ENCODE measurements around the gene MSH3. TPM values are rescaled to one million over a fixed set of nuclear protein-coding genes. Genes with fewer than 3 reads are reported as not detected.

The MSH3 gene
- total RNA-seq (2021; fragmentation: NEBNext Ultra II Directional; extraction: Animal tissue kit (Norgen Biotek cat#: 25700)), result 20.3 and 22.6 TPM in 2 replicates
- polyA plus RNA-seq (2011; rRNA removed), result 2.5 and 3.6 TPM in 2 replicates
- 5.4 TPM for polyA plus RNA-seq (2011; cell fraction: cytosol; rRNA removed)
- 4.2 TPM for polyA plus RNA-seq (2011; cell fraction: nucleus; rRNA removed)
- 6.6 to 14.0 TPM (median 8.7 TPM) in 4 replicates for polyA plus RNA-seq (2012, experiment 1 of 2)
- 0.54 TPM for polyA plus RNA-seq (2012, experiment 2 of 2)
- polyA plus RNA-seq (2013, experiment 1 of 2), result 12.6 TPM
- 12.7 TPM for polyA plus RNA-seq (2013, experiment 2 of 2)
- 10.6 and 14.9 TPM in 2 replicates for polyA minus RNA-seq (2011; rRNA and poly(A)+ RNA removed)
- 11.1 TPM for polyA minus RNA-seq (2011; cell fraction: cytosol; rRNA and poly(A)+ RNA removed)
- polyA minus RNA-seq (2011; cell fraction: nucleus; rRNA and poly(A)+ RNA removed), result 34.6 TPM
- long read RNA-seq, experiment 1, full-length matches to known transcripts, result 6 of 17 reads
- long read RNA-seq, experiment 1, partial matches to known transcripts, result 6 of 17 reads
- long read RNA-seq, experiment 1, other reads (novel, unspliced or antisense), result 5 of 17 reads
- long read RNA-seq, experiment 2, partial matches to known transcripts, result 1 of 1 reads
- long read RNA-seq, experiment 2, other reads (novel, unspliced or antisense), result 0 of 1 reads

- CTCF ChIA-PET (ENCODE audit: partially characterized antibody), result interaction anchor here (3.2 to 3.3 kb wide), 2 partner anchors 13 to 18 kb away, joined by 12 to 28 read pairs; no protein-coding TSS in a partner anchor
- peak within 1 kb of the TSS; percentile 91; the same call in 1 of the 2 replicates for H2AFZ ChIP-seq (ENCODE audit: low read length)
- DNase-seq (ENCODE audit: low read depth in 1 of 2, low spot score in 2 of 2), result peak; percentile 86 to 88
- H3K14ac ChIP-seq (ENCODE audit: insufficient read length), result no peak within 1 kb of the TSS
- no peak within 1 kb of the TSS for H2BK20ac ChIP-seq (ENCODE audit: low read length)
- H2BK120ac ChIP-seq (replicated peaks; ENCODE audit: low read depth, low read length), result peak within 1 kb of the TSS; percentile 33
- H4K8ac ChIP-seq (ENCODE audit: extremely low read depth, insufficient read depth, low read length), result peak within 1 kb of the TSS; percentile 97
- H3K9me3 ChIP-seq (ENCODE audit: insufficient read depth in 2 of 2, low read depth in 1 of 2, low read length in 1 of 2), result no peaks in the 10 kb centered on the region
- peaks cover 9% of the 10 kb centered on the region; the same call in 1 of the 2 replicates for H3K23me2 ChIP-seq (ENCODE audit: low read depth, low read length)
- H3K79me2 ChIP-seq (ENCODE audit: control insufficient read depth in 1 of 2, insufficient read depth in 2 of 2, low read length in 2 of 2), result peaks cover 7 to 26% of the 10 kb centered on the region in 2 experiments
- peak within 1 kb of the TSS; percentile 99 for H3K4ac ChIP-seq (replicated peaks; ENCODE audit: insufficient read length, low read depth, low read length)
- H3K4me1 ChIP-seq (replicated peaks in 1 of 4; ENCODE audit: control insufficient read depth in 3 of 4, insufficient read depth in 4 of 4, low read length in 3 of 4), result peaks cover 0 to 5% (median 2%) of the 10 kb centered on the region in 4 experiments; a peak in 3 of 7 replicates
- H2BK12ac ChIP-seq (ENCODE audit: low read depth, low read length), result no peak within 1 kb of the TSS
- 0% methylated on average over 14 of the region's 74 CpGs; no CpG with 5 or more reads in 1 of the 2 experiments for WGBS, 2 experiments (ENCODE audit: extremely low coverage in 1 of 2, insufficient coverage in 1 of 2, insufficient read length in 1 of 2, insufficient replicate concordance in 2 of 2, low coverage in 1 of 2, low lambda C conversion rate in 2 of 2, missing lambda C conversion rate in 1 of 2)
- peak within 1 kb of the TSS; percentile 98 for H3K27ac ChIP-seq (ENCODE audit: low read depth, low read length)
- H3K9ac ChIP-seq (replicated peaks in 1 of 4; ENCODE audit: extremely low read depth in 1 of 4, low read depth in 3 of 4, low read length in 3 of 4), result peak within 1 kb of the TSS; percentile 94 to 99 (median 95)
- FAIRE-seq, result peak; percentile 50
- H3K18ac ChIP-seq (ENCODE audit: extremely low read depth, low read length), result peak within 1 kb of the TSS; percentile 100
- POLR2A ChIA-PET (ENCODE audit: partially characterized antibody), result interaction anchor here (0.6 to 3.2 kb wide), 12 partner anchors 10 to 297 kb away, joined by 3 to 13 read pairs (median 3); partner anchors contain the start of gene FAM151B
- no peak within 1 kb of the TSS for H2AK5ac ChIP-seq (ENCODE audit: low read depth, low read length)
- H3K79me1 ChIP-seq (ENCODE audit: low read depth, low read length), result no peaks in the 10 kb centered on the region; the same call in 1 of the 2 replicates
- peaks cover 0 to 2% of the 10 kb centered on the region in 2 experiments for H4K20me1 ChIP-seq (replicated peaks in 1 of 2; ENCODE audit: control insufficient read depth in 1 of 2, insufficient read depth in 2 of 2, low read length in 2 of 2)
- H3K4me3 ChIP-seq (ENCODE audit: extremely low read depth in 1 of 4, insufficient read depth in 2 of 4, low read depth in 3 of 4, low read length in 4 of 4), result peak within 1 kb of the TSS; percentile 60 to 100 (median 95)
- peak within 1 kb of the TSS; percentile 99 for H4K91ac ChIP-seq (replicated peaks; ENCODE audit: insufficient read length, low read length)
- no peak within 1 kb of the TSS for H3K23ac ChIP-seq (ENCODE audit: insufficient read length)
- peak within 1 kb of the TSS; percentile 83 to 98 for H3K4me2 ChIP-seq (ENCODE audit: insufficient read depth in 1 of 2, low read depth in 2 of 2, low read length in 2 of 2)
- no peak within 1 kb of the TSS for H2BK15ac ChIP-seq (ENCODE audit: low read length)
- no peaks in the 10 kb centered on the region for H3K27me3 ChIP-seq (replicated peaks in 1 of 4; ENCODE audit: control insufficient read depth in 3 of 4, extremely low read depth in 1 of 4, insufficient read depth in 3 of 4, low read length in 3 of 4)
- peaks cover 0 to 21% (median 12%) of the 10 kb centered on the region in 4 experiments; a peak in 4 of 8 replicates for H3K36me3 ChIP-seq (ENCODE audit: control insufficient read depth in 2 of 4, insufficient read depth in 4 of 4, low read length in 3 of 4)
- H3K56ac ChIP-seq (replicated peaks; ENCODE audit: insufficient read length, low read depth, low read length), result peak within 1 kb of the TSS; percentile 97
- H2BK5ac ChIP-seq (ENCODE audit: low read depth, low read length), result peak within 1 kb of the TSS; percentile 21; the same call in 1 of the 2 replicates
- H4K5ac ChIP-seq (ENCODE audit: insufficient read length, low read depth, low read length), result peak within 1 kb of the TSS; percentile 99
- TF ChIP-seq JUND (IDR thresholded peaks at IDR 0.05; ENCODE audit: low read length) (0 out of 2 replicates have a peak, but pooled peaks have one; percentile 14), TBP (IDR thresholded peaks at IDR 0.05; ENCODE audit: low read depth, low read length) (peak; percentile 78), ASH2L (IDR thresholded peaks at IDR 0.05; ENCODE audit: low read length) (peak; percentile 92), GTF2F1 (IDR thresholded peaks at IDR 0.05; ENCODE audit: borderline replicate concordance, low read depth, low read length) (no peak), PHF8 (conservative IDR thresholded peaks at IDR 0.05; ENCODE audit: low read depth, low read length) (peak; percentile 100)
Observed at GRCh38 chr5:80654391-80655230, at the start of gene MSH3, which contains the start of gene DHFR. Gene MSH3, plus strand, starts transcription at chr5:80654652. Its CDS starts 76 bp downstream, at chr5:80654728. Gene DHFR, minus strand, starts transcription at chr5:80654983. Its CDS starts 494 bp downstream, at chr5:80654489.

All from H1 (cell line).